K562 (cell line): ENCODE data around the gene SMIM7. TPM values are rescaled to one million over a fixed set of nuclear protein-coding genes. Genes with fewer than 3 reads are reported as not detected.

Source experiments
- BCOR ChIP-seq: fragments of 450-650 bp; IDR thresholded peaks from 2 replicates; pipeline ENCODE4 v1.6.1; 2016
- HCFC1 ChIP-seq: IDR thresholded peaks from 2 replicates; pipeline ENCODE4 v1.6.1; 2012; ENCODE audit warnings: low read depth, low read length, improper control_type of control experiment
- HDAC1 ChIP-seq, 2 experiments: fragments of 450-650 bp; IDR thresholded peaks; 2 replicates each; pipeline ENCODE4 v1.6.1; 2016 to 2017; ENCODE audit warnings: inconsistent platforms in 1 of 2, mild to moderate bottlenecking in 1 of 2, moderate library complexity in 1 of 2
- HDAC2 ChIP-seq: fragments of 450-650 bp; IDR thresholded peaks from 2 replicates; pipeline ENCODE4 v1.6.1; 2016; ENCODE audit warnings: mild to moderate bottlenecking
- NR2F6 ChIP-seq: fragments of 450-650 bp; formaldehyde crosslinking; IDR thresholded peaks from 2 replicates; pipeline ENCODE4 v1.4.0; 2020; ENCODE audit warnings: mild to moderate bottlenecking
- POLR2H ChIP-seq: IDR thresholded peaks from 2 replicates; pipeline ENCODE4 v1.6.1; 2016; ENCODE audit warnings: missing genetic modification characterization, low read depth, mild to moderate bottlenecking, control low read depth, missing compliant biosample characterization, moderate library complexity
- TAF1 ChIP-seq: IDR thresholded peaks from 2 replicates; pipeline ENCODE4 v1.6.1; 2011; ENCODE audit warnings: mild to moderate bottlenecking, low read length, moderate library complexity; ENCODE audit not compliant: insufficient read depth, control insufficient read depth, severe bottlenecking; ENCODE audit errors: extremely low read depth
- TEAD1 ChIP-seq, 2 experiments: fragments of 450-650 bp in 1 of 2; sonication (generic) in 1 of 2; formaldehyde crosslinking; IDR thresholded peaks; 2 replicates each; pipeline versions ENCODE4 v1.4.0 to v1.8.0; 2020 to 2022; ENCODE audit warnings: mild to moderate bottlenecking in 2 of 2, missing genetic modification reagents in 1 of 2
- YY1 ChIP-seq, 3 experiments: IDR thresholded peaks; 2 replicates each; pipeline ENCODE4 v1.6.1; 2011; ENCODE audit warnings: low read length in 2 of 3, mild to moderate bottlenecking in 2 of 3, moderate library complexity in 2 of 3, borderline replicate concordance in 1 of 3, control low read depth in 1 of 3, low read depth in 1 of 3; ENCODE audit not compliant: insufficient read depth in 3 of 3, insufficient replicate concordance in 2 of 3, control insufficient read depth in 1 of 3, insufficient read length in 1 of 3; ENCODE audit errors: extremely low read depth in 1 of 3
- polyA plus RNA-seq, 8 experiments: library from polyadenylated mRNA; depleted of rRNA in 4 of 8; stranded (reverse) in 5 of 8; unstranded in 3 of 8; fragments of >200 nt; fragmentation: Nextera tagmentation in 2 of 8; fragmentation: Illumina TruSeq in 1 of 8; extraction: Ambion mirVana in 2 of 8; extraction: Trizol in 1 of 8; gene quantifications; 2 replicates each; pipeline versions ENCODE4 v1.2.1 to v1.2.3, GENCODE V29; 2011 to 2014; ENCODE audit warnings: inconsistent platforms in 1 of 8, missing spikeins in 1 of 8
- total RNA-seq, 7 experiments: library from RNA; depleted of rRNA in 6 of 7; stranded (reverse); fragments of >200 nt in 6 of 7; fragmentation: Illumina TruSeq in 2 of 7; extraction: Trizol in 2 of 7; gene quantifications; 2 replicates each; pipeline versions ENCODE4 v1.2.1 to v1.2.3, GENCODE V29; 2011 to 2021; ENCODE audit warnings: low replicate concordance in 1 of 7
- TF ChIP-seq, protein P1 (sequence below): fragments of 250-450 bp; sonication (Bioruptor Pico); IDR thresholded peaks from 2 replicates; pipeline ENCODE4 v1.5.1; 2021; ENCODE audit warnings: mild to moderate bottlenecking
- TF ChIP-seq, protein P2 (sequence below): fragments of 450-650 bp; formaldehyde crosslinking; IDR thresholded peaks from 2 replicates; pipeline ENCODE4 v1.4.0; 2020; ENCODE audit warnings: mild to moderate bottlenecking, mixed read lengths
- TF ChIP-seq, protein P3 (sequence below), 3 experiments: IDR thresholded peaks in 2 of 3; conservative IDR thresholded peaks in 1 of 3; 2 replicates each; pipeline ENCODE4 v1.5.1; 2011 to 2012; ENCODE audit warnings: low read length in 3 of 3, mild to moderate bottlenecking in 3 of 3, control low read depth in 2 of 3, improper control_type of control experiment in 1 of 3, inconsistent platforms in 1 of 3, low read depth in 1 of 3, mixed read lengths in 1 of 3, moderate library complexity in 1 of 3; ENCODE audit not compliant: insufficient read depth in 2 of 3
- TF ChIP-seq, protein P4 (sequence below): IDR thresholded peaks from 3 replicates; pipeline ENCODE4 v1.6.1; 2011; ENCODE audit warnings: borderline replicate concordance, mild to moderate bottlenecking, moderate library complexity; ENCODE audit not compliant: insufficient read length; ENCODE audit errors: extremely low read depth
- TF ChIP-seq, protein P5 (sequence below), 2 experiments: fragments of 200-800 bp in 1 of 2; sonication (Bioruptor generic) in 1 of 2; sonication (generic) in 1 of 2; formaldehyde crosslinking in 1 of 2; IDR thresholded peaks in 1 of 2; conservative IDR thresholded peaks in 1 of 2; 2 replicates each; pipeline versions ENCODE4 v1.5.0 to v1.6.1; 2016 to 2020; ENCODE audit warnings: missing compliant biosample characterization in 1 of 2, missing genetic modification characterization in 1 of 2, missing genetic modification reagents in 1 of 2

Gene SMIM7
- total and polyA plus RNA-seq, 9 of the 15 experiments (the other 6 are each of a cell fraction or from before 2014, with no cell fraction given), result 55.3 to 265 (median 107) TPM

DNA sequence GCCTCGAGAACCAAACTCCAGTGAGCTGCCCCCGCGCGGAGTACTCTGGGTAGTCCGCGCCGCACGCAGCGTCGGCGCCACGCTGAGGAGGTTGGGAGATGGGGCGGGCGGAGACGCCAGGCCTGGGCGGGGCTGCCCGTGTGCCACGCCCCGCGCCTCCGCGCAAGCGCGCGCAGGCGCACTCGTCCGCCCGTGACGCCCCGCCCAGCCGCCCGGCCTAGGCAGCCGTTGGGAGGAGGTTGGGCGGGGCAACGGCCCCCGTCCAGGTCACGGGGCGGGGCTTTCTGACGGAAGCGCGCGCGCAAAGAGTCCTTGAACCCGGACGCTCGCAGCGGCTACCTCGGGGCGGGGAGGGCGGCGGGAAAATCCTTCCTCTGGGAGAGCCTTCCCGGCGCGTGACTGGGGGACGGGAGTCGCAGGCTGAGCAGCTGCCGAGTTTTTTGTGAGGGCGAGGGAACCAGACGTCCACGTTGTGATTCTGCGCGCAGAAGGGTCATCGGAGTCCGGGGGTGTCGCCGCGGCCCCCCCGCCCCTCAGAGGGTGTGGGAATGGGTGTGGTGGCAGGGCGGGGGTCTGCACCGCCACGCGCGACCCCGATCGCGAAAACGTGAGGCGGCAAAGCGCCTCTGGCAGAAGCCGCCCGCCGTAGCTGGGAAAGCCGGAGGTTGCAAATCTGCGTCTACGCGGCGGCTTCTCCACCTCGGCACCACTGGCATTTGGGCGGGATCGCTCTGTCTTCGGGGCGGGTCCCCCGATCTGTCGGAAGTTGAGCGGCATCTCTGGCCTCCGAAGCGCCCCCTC lies 31.6 kb downstream of the SMIM7 start, which contains the start of gene MED26 (continued):
- TF ChIP-seq, protein P1, sequence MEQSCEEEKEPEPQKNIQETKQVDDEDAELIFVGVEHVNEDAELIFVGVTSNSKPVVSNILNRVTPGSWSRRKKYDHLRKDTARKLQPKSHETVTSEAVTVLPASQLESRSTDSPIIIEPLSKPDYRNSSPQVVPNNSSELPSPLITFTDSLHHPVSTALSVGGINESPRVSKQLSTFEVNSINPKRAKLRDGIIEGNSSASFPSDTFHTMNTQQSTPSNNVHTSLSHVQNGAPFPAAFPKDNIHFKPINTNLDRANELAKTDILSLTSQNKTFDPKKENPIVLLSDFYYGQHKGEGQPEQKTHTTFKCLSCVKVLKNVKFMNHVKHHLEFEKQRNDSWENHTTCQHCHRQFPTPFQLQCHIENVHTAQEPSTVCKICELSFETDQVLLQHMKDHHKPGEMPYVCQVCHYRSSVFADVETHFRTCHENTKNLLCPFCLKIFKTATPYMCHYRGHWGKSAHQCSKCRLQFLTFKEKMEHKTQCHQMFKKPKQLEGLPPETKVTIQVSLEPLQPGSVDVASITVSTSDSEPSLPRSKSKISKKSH, result no peak
- TF ChIP-seq BCOR (peak; percentile 39), HDAC1 (IDR thresholded peaks at IDR 0.05) (peak in 1 of 2 experiments; percentile 86; a peak in 2 of 4 replicates), NR2F6 (no peak), POLR2H (peak; percentile 66), HCFC1 (peak; percentile 69), HDAC2 (peak; percentile 64; the same call in 1 of the 2 replicates), TEAD1 (CRISPR knock-in tag; IDR thresholded peaks at IDR 0.05) (no peak), TAF1 (peak; percentile 97), YY1 (IDR thresholded peaks at IDR 0.05; ENCODE audit: borderline replicate concordance in 1 of 3, control insufficient read depth in 1 of 3, extremely low read depth in 1 of 3, insufficient read depth in 3 of 3, insufficient read length in 1 of 3, insufficient replicate concordance in 2 of 3, low read depth in 1 of 3, low read length in 2 of 3) (peak in 2 of 3 experiments; percentile 34 to 68)
- TF ChIP-seq, protein P2, sequence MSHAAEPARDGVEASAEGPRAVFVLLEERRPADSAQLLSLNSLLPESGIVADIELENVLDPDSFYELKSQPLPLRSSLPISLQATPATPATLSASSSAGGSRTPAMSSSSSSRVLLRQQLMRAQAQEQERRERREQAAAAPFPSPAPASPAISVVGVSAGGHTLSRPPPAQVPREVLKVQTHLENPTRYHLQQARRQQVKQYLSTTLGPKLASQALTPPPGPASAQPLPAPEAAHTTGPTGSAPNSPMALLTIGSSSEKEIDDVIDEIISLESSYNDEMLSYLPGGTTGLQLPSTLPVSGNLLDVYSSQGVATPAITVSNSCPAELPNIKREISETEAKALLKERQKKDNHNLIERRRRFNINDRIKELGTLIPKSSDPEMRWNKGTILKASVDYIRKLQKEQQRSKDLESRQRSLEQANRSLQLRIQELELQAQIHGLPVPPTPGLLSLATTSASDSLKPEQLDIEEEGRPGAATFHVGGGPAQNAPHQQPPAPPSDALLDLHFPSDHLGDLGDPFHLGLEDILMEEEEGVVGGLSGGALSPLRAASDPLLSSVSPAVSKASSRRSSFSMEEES, result no peak
- TF ChIP-seq, protein P3, sequence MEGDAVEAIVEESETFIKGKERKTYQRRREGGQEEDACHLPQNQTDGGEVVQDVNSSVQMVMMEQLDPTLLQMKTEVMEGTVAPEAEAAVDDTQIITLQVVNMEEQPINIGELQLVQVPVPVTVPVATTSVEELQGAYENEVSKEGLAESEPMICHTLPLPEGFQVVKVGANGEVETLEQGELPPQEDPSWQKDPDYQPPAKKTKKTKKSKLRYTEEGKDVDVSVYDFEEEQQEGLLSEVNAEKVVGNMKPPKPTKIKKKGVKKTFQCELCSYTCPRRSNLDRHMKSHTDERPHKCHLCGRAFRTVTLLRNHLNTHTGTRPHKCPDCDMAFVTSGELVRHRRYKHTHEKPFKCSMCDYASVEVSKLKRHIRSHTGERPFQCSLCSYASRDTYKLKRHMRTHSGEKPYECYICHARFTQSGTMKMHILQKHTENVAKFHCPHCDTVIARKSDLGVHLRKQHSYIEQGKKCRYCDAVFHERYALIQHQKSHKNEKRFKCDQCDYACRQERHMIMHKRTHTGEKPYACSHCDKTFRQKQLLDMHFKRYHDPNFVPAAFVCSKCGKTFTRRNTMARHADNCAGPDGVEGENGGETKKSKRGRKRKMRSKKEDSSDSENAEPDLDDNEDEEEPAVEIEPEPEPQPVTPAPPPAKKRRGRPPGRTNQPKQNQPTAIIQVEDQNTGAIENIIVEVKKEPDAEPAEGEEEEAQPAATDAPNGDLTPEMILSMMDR (IDR thresholded peaks at IDR 0.05 in 2 of 3, conservative IDR thresholded peaks at IDR 0.05 in 1 of 3; ENCODE audit: insufficient read depth in 2 of 3, low read depth in 1 of 3, low read length in 3 of 3), result peak in 1 of 3 experiments; percentile 27; a peak in 2 of 6 replicates
- TF ChIP-seq, protein P4, sequence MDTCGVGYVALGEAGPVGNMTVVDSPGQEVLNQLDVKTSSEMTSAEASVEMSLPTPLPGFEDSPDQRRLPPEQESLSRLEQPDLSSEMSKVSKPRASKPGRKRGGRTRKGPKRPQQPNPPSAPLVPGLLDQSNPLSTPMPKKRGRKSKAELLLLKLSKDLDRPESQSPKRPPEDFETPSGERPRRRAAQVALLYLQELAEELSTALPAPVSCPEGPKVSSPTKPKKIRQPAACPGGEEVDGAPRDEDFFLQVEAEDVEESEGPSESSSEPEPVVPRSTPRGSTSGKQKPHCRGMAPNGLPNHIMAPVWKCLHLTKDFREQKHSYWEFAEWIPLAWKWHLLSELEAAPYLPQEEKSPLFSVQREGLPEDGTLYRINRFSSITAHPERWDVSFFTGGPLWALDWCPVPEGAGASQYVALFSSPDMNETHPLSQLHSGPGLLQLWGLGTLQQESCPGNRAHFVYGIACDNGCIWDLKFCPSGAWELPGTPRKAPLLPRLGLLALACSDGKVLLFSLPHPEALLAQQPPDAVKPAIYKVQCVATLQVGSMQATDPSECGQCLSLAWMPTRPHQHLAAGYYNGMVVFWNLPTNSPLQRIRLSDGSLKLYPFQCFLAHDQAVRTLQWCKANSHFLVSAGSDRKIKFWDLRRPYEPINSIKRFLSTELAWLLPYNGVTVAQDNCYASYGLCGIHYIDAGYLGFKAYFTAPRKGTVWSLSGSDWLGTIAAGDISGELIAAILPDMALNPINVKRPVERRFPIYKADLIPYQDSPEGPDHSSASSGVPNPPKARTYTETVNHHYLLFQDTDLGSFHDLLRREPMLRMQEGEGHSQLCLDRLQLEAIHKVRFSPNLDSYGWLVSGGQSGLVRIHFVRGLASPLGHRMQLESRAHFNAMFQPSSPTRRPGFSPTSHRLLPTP, result no peak
- TF ChIP-seq, protein P5, sequence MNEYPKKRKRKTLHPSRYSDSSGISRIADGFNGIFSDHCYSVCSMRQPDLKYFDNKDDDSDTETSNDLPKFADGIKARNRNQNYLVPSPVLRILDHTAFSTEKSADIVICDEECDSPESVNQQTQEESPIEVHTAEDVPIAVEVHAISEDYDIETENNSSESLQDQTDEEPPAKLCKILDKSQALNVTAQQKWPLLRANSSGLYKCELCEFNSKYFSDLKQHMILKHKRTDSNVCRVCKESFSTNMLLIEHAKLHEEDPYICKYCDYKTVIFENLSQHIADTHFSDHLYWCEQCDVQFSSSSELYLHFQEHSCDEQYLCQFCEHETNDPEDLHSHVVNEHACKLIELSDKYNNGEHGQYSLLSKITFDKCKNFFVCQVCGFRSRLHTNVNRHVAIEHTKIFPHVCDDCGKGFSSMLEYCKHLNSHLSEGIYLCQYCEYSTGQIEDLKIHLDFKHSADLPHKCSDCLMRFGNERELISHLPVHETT (CRISPR knock-in tag; conservative IDR thresholded peaks at IDR 0.05 in 1 of 2, IDR thresholded peaks at IDR 0.05 in 1 of 2), result peak in 1 of 2 experiments; percentile 86; a peak in 2 of 4 replicates
